H1 (cell line): ENCODE measurements around the gene CPEB3. TPM values are rescaled to one million over a fixed set of nuclear protein-coding genes. Genes with fewer than 3 reads are reported as not detected.

ENCODE experiments used
- CTCF ChIA-PET: fragments of 300-600 bp; sonication (Branson Sonifier 250); formaldehyde crosslinking; loops from one replicate; lab custom pipeline; 2021; ENCODE audit not compliant: partially characterized antibody; lab: Charles Lee
- POLR2A ChIA-PET: fragments of 300-600 bp; sonication (Branson Sonifier 250); formaldehyde crosslinking; loops from one replicate; lab custom pipeline; 2021; ENCODE audit warnings: inconsistent platforms; ENCODE audit not compliant: partially characterized antibody; lab: Charles Lee
- DNase-seq, 2 experiments: peaks; one replicate each; pipeline versions ENCODE4 v3.0.0 to v3.0.0-alpha.2; 2010 to 2022; ENCODE audit warnings: low spot score in 2 of 2, low read depth in 1 of 2, mixed read lengths in 1 of 2
- FAIRE-seq: peaks from 2 replicates; lab custom pipeline; 2011; peaks lifted over from hg19 to GRCh38; lab: Jason Lieb, UNC
- H2AFZ ChIP-seq: 2 replicates; pipeline ENCODE4 v1.8.1; 2012; ENCODE audit warnings: low read length, inconsistent platforms
- H2AK5ac ChIP-seq: 2 replicates; pipeline ENCODE4 v1.6.1; 2013; ENCODE audit warnings: low read depth, low read length
- H2BK120ac ChIP-seq: replicated peaks from 2 replicates; pipeline ENCODE3; 2013; ENCODE audit warnings: low read depth, low read length, inconsistent platforms
- H2BK12ac ChIP-seq: 2 replicates; pipeline ENCODE4 v1.6.1; 2013; ENCODE audit warnings: low read depth, low read length
- H2BK15ac ChIP-seq: 2 replicates; pipeline ENCODE4 v1.6.1; 2013; ENCODE audit warnings: low read length
- H2BK20ac ChIP-seq: 2 replicates; pipeline ENCODE4 v1.6.1; 2013; ENCODE audit warnings: low read length
- H2BK5ac ChIP-seq: 2 replicates; pipeline ENCODE4 v1.6.1; 2013; ENCODE audit warnings: low read depth, low read length
- H3K14ac ChIP-seq: 2 replicates; pipeline ENCODE4 v1.6.1; 2013; ENCODE audit warnings: inconsistent platforms; ENCODE audit not compliant: insufficient read length
- H3K18ac ChIP-seq: 2 replicates; pipeline ENCODE4 v1.6.1; 2013; ENCODE audit warnings: low read length; ENCODE audit errors: extremely low read depth
- H3K23ac ChIP-seq: 2 replicates; pipeline ENCODE4 v1.6.1; 2013; ENCODE audit warnings: inconsistent platforms; ENCODE audit not compliant: insufficient read length
- H3K23me2 ChIP-seq: 2 replicates; pipeline ENCODE4 v1.6.1; 2013; ENCODE audit warnings: low read depth, low read length
- H3K27ac ChIP-seq: 2 replicates; pipeline ENCODE4 v1.6.1; 2011; ENCODE audit warnings: low read depth, low read length, inconsistent platforms
- H3K27me3 ChIP-seq, 4 experiments: replicated peaks in 1 of 4; 1 replicate in 1 of 4; 2 replicates in 3 of 4; pipeline versions ENCODE4 v1.6.1 to v1.8.1; 2011 to 2013; ENCODE audit warnings: low read length in 3 of 4, mild to moderate bottlenecking in 3 of 4, inconsistent platforms in 2 of 4, mixed read lengths in 2 of 4, moderate library complexity in 1 of 4; ENCODE audit not compliant: control insufficient read depth in 3 of 4, insufficient read depth in 3 of 4; ENCODE audit errors: extremely low read depth in 1 of 4
- H3K36me3 ChIP-seq, 4 experiments: 2 replicates each; pipeline versions ENCODE4 v1.6.1 to v1.8.1; 2011 to 2013; ENCODE audit warnings: mild to moderate bottlenecking in 4 of 4, low read length in 3 of 4, moderate library complexity in 2 of 4, control low read depth in 1 of 4, inconsistent platforms in 1 of 4; ENCODE audit not compliant: insufficient read depth in 4 of 4, control insufficient read depth in 2 of 4
- H3K4ac ChIP-seq: replicated peaks from 2 replicates; pipeline ENCODE3; 2013; ENCODE audit warnings: low read length, low read depth, mixed read lengths, inconsistent platforms; ENCODE audit not compliant: insufficient read length
- H3K4me1 ChIP-seq, 4 experiments: replicated peaks in 1 of 4; 1 replicate in 1 of 4; 2 replicates in 3 of 4; pipeline versions ENCODE4 v1.6.1 to v1.8.1; 2011 to 2013; ENCODE audit warnings: low read length in 3 of 4, inconsistent platforms in 2 of 4, mixed read lengths in 1 of 4; ENCODE audit not compliant: insufficient read depth in 4 of 4, control insufficient read depth in 3 of 4
- H3K4me2 ChIP-seq, 2 experiments: 2 replicates each; pipeline versions ENCODE4 v1.6.1 to v1.8.1; 2011 to 2013; ENCODE audit warnings: low read depth in 2 of 2, low read length in 2 of 2, control low read depth in 1 of 2, inconsistent platforms in 1 of 2, mild to moderate bottlenecking in 1 of 2; ENCODE audit not compliant: insufficient read depth in 1 of 2
- H3K4me3 ChIP-seq, 4 experiments: fragments of 200-600, 300-600 bp in 1 of 4; sonication (generic), shearing (Covaris generic), sonication (Bioruptor Twin) in 1 of 4; 2 replicates each; pipeline versions ENCODE4 v1.5.1 to v1.8.1; 2011 to 2016; ENCODE audit warnings: low read length in 4 of 4, low read depth in 3 of 4, control low read depth in 2 of 4, inconsistent platforms in 2 of 4, mild to moderate bottlenecking in 2 of 4, mixed read lengths in 1 of 4, moderate library complexity in 1 of 4; ENCODE audit not compliant: insufficient read depth in 2 of 4; ENCODE audit errors: extremely low read depth in 1 of 4
- H3K56ac ChIP-seq: replicated peaks from 2 replicates; pipeline ENCODE3; 2013; ENCODE audit warnings: low read depth, mild to moderate bottlenecking, mixed read lengths, low read length, inconsistent platforms; ENCODE audit not compliant: insufficient read length
- H3K79me1 ChIP-seq: 2 replicates; pipeline ENCODE4 v1.6.1; 2013; ENCODE audit warnings: low read depth, low read length, control low read depth
- H3K79me2 ChIP-seq, 2 experiments: 2 replicates each; pipeline versions ENCODE4 v1.6.1 to v1.8.1; 2012 to 2013; ENCODE audit warnings: low read length in 2 of 2, mild to moderate bottlenecking in 2 of 2, inconsistent platforms in 1 of 2; ENCODE audit not compliant: insufficient read depth in 2 of 2, control insufficient read depth in 1 of 2
- H3K9ac ChIP-seq, 4 experiments: replicated peaks in 1 of 4; 1 replicate in 1 of 4; 2 replicates in 3 of 4; pipeline versions ENCODE4 v1.6.1 to v1.8.1; 2011 to 2013; ENCODE audit warnings: low read depth in 3 of 4, low read length in 3 of 4, control low read depth in 2 of 4, mild to moderate bottlenecking in 2 of 4, moderate library complexity in 2 of 4, inconsistent platforms in 1 of 4; ENCODE audit errors: extremely low read depth in 1 of 4
- H3K9me3 ChIP-seq, 2 experiments: 2 replicates each; pipeline versions ENCODE4 v1.6.1 to v1.8.1; 2012 to 2013; ENCODE audit warnings: mild to moderate bottlenecking in 2 of 2, moderate library complexity in 2 of 2, control low read depth in 1 of 2, inconsistent platforms in 1 of 2, low read depth in 1 of 2, low read length in 1 of 2, mixed read lengths in 1 of 2; ENCODE audit not compliant: insufficient read depth in 2 of 2
- H4K20me1 ChIP-seq, 2 experiments: replicated peaks in 1 of 2; 2 replicates each; pipeline versions ENCODE3 to v1.8.1; 2011 to 2013; ENCODE audit warnings: inconsistent platforms in 2 of 2, low read length in 2 of 2, mild to moderate bottlenecking in 1 of 2; ENCODE audit not compliant: insufficient read depth in 2 of 2, control insufficient read depth in 1 of 2
- H4K5ac ChIP-seq: 2 replicates; pipeline ENCODE4 v1.6.1; 2013; ENCODE audit warnings: low read length, low read depth, mixed read lengths, inconsistent platforms; ENCODE audit not compliant: insufficient read length
- H4K8ac ChIP-seq: 2 replicates; pipeline ENCODE4 v1.8.0; 2013; ENCODE audit warnings: mild to moderate bottlenecking, moderate library complexity, low read length, inconsistent platforms; ENCODE audit not compliant: insufficient read depth; ENCODE audit errors: extremely low read depth
- H4K91ac ChIP-seq: replicated peaks from 2 replicates; pipeline ENCODE3; 2013; ENCODE audit warnings: low read length, mixed read lengths, inconsistent platforms; ENCODE audit not compliant: insufficient read length
- ASH2L ChIP-seq: fragments of 200-600, 300-600 bp; sonication (generic); IDR thresholded peaks from one replicate; pipeline ENCODE4 v1.7.1; 2017; ENCODE audit warnings: low read length
- CHD2 ChIP-seq: IDR thresholded peaks from 2 replicates; pipeline ENCODE4 v1.6.1; 2012; ENCODE audit warnings: low read length, improper control_type of control experiment
- EP300 ChIP-seq, 2 experiments: IDR thresholded peaks; 1 replicate in 1 of 2; 2 replicates in 1 of 2; pipeline ENCODE4 v1.6.1; 2011 to 2012; ENCODE audit warnings: low read depth in 2 of 2, low read length in 2 of 2, mild to moderate bottlenecking in 2 of 2, borderline replicate concordance in 1 of 2, inconsistent platforms in 1 of 2, moderate library complexity in 1 of 2
- HDAC6 ChIP-seq: IDR thresholded peaks from one replicate; pipeline ENCODE4 v1.7.1; 2012; ENCODE audit warnings: low read depth, mild to moderate bottlenecking, inconsistent platforms, low read length, moderate library complexity
- JUND ChIP-seq: IDR thresholded peaks from 2 replicates; pipeline ENCODE4 v1.6.1; 2011; ENCODE audit warnings: mild to moderate bottlenecking, improper control_type of control experiment, low read length
- RAD21 ChIP-seq, 2 experiments: IDR thresholded peaks in 1 of 2; conservative IDR thresholded peaks in 1 of 2; 2 replicates each; pipeline ENCODE4 v1.6.1; 2011; ENCODE audit warnings: low read depth in 2 of 2, low read length in 2 of 2, improper control_type of control experiment in 1 of 2, inconsistent platforms in 1 of 2, mild to moderate bottlenecking in 1 of 2, moderate library complexity in 1 of 2
- SIN3A ChIP-seq, 2 experiments: IDR thresholded peaks in 1 of 2; conservative IDR thresholded peaks in 1 of 2; 2 replicates each; pipeline ENCODE4 v1.6.1; 2011 to 2012; ENCODE audit warnings: low read length in 2 of 2, improper control_type of control experiment in 1 of 2, low read depth in 1 of 2, mild to moderate bottlenecking in 1 of 2
- SP4 ChIP-seq: IDR thresholded peaks from 2 replicates; pipeline ENCODE4 v1.6.1; 2012; ENCODE audit warnings: low read length, inconsistent platforms
- TAF7 ChIP-seq: optimal IDR thresholded peaks from 2 replicates; pipeline ENCODE3; 2011; ENCODE audit warnings: low read depth, mild to moderate bottlenecking, inconsistent platforms, low read length, moderate library complexity, borderline replicate concordance
- TEAD4 ChIP-seq: IDR thresholded peaks from 2 replicates; pipeline ENCODE4 v1.6.1; 2012; ENCODE audit warnings: low read depth, low read length, inconsistent platforms, mixed read lengths
- WGBS, 2 experiments: shearing (Covaris generic) in 1 of 2; methylation state at CpG; one replicate each; pipeline versions ENCODE4 v1.1.6 to v1.1.7; 2013 to 2015; ENCODE audit warnings: low lambda C conversion rate in 2 of 2, mixed read lengths in 2 of 2, inconsistent platforms in 1 of 2, low coverage in 1 of 2, missing lambda C conversion rate in 1 of 2; ENCODE audit not compliant: insufficient replicate concordance in 2 of 2, insufficient coverage in 1 of 2, insufficient read length in 1 of 2; ENCODE audit errors: extremely low coverage in 1 of 2, missing lambda C conversion rate in 1 of 2; 5-methylcytosine and 5-hydroxymethylcytosine counted together
- polyA plus RNA-seq, 7 experiments: library from polyadenylated mRNA; depleted of rRNA in 3 of 7; stranded (reverse) in 5 of 7; unstranded in 2 of 7; fragments of >200 nt in 5 of 7; fragments of 200-250 nt in 2 of 7; gene quantifications; 1 replicate in 5 of 7; 2 replicates in 1 of 7; 4 replicates in 1 of 7; pipeline versions ENCODE4 v1.2.1 to v1.2.3, GENCODE V29; 2011 to 2013; ENCODE audit warnings: missing spikeins in 2 of 7, mixed read lengths in 2 of 7
- total RNA-seq: library from RNA; stranded (reverse); fragmentation: NEBNext Ultra II Directional; extraction: Animal tissue kit (Norgen Biotek cat#: 25700); gene quantifications from 2 replicates; pipeline ENCODE4 v1.2.1, GENCODE V29; 2021
- TF ChIP-seq, protein P1 (sequence below): IDR thresholded peaks from 2 replicates; pipeline ENCODE4 v1.6.1; 2011; ENCODE audit warnings: low read length, improper control_type of control experiment

CPEB3 gene
- total and polyA plus RNA-seq, 2 of the 8 experiments (the other 6 are each of a cell fraction or from before 2014, with no cell fraction given) = 0.39 to 1.7 TPM

GRCh38 chr10:92087750-92088395 is 203.0 kb downstream of the CPEB3 start:
- peak; percentile 38 to 74 for DNase-seq
- Histone ChIP-seq H3K9me3 (no peaks in the 10 kb centered on the region), H4K20me1 (no peaks in the 10 kb centered on the region), H3K23me2 (no peaks in the 10 kb centered on the region), H3K27me3 (no peaks in the 10 kb centered on the region), H3K36me3 (no peaks in the 10 kb centered on the region), H3K56ac (no peak overlapping the region), H3K27ac (no peak overlapping the region), H4K8ac (no peak overlapping the region), H4K5ac (no peak overlapping the region), H2BK20ac (no peak overlapping the region), H2AFZ (no peak overlapping the region), H2BK15ac (no peak overlapping the region), H3K23ac (no peak overlapping the region), H2BK120ac (no peak overlapping the region), H3K4me2 (0 out of 4 replicates have a peak overlapping the region, but pooled peaks of 1 of the 2 experiments have one; percentile 21), H2BK5ac (no peak overlapping the region), H3K79me2 (no peaks in the 10 kb centered on the region), H3K4me3 (no peak overlapping the region), H4K91ac (no peak overlapping the region), H3K14ac (no peak overlapping the region), H3K4ac (no peak overlapping the region), H3K4me1 (peaks cover 0 to 2% (median 0%) of the 10 kb centered on the region in 4 experiments; a peak in 1 of 7 replicates), H3K79me1 (no peaks in the 10 kb centered on the region), H3K18ac (no peak overlapping the region), H2BK12ac (no peak overlapping the region), H3K9ac (no peak overlapping the region), H2AK5ac (no peak overlapping the region)
- WGBS, 2 experiments = 16% methylated on average over 7 of the region's 7 CpGs; no CpG with 5 or more reads in 1 of the 2 experiments
- POLR2A ChIA-PET = interaction anchor here (0.6 to 2.1 kb wide), 3 partner anchors 105 to 274 kb away, joined by 3 to 7 read pairs (median 3); no protein-coding TSS in a partner anchor
- peak; percentile 100 for FAIRE-seq
- CTCF ChIA-PET = interaction anchor here (0.5 to 5.7 kb wide), 38 partner anchors 9 to 982 kb away, joined by 3 to 55 read pairs (median 3); partner anchors contain the start of genes CPEB3 and MARCHF5
- TF ChIP-seq SIN3A (conservative IDR thresholded peaks at IDR 0.05 in 1 of 2, IDR thresholded peaks at IDR 0.05 in 1 of 2; ENCODE audit: low read depth in 1 of 2, low read length in 2 of 2) (no peak), EP300 (IDR thresholded peaks at IDR 0.05; ENCODE audit: borderline replicate concordance in 1 of 2, low read depth in 2 of 2, low read length in 2 of 2) (no peak), JUND (no peak), SP4 (no peak), TEAD4 (peak; percentile 3; the same call in 1 of the 2 replicates), ASH2L (no peak), RAD21 (IDR thresholded peaks at IDR 0.05 in 1 of 2, conservative IDR thresholded peaks at IDR 0.05 in 1 of 2; ENCODE audit: low read depth in 2 of 2, low read length in 2 of 2) (peak; percentile 97 to 98), CHD2 (no peak), TAF7 (no peak), HDAC6 (no peak)
- TF ChIP-seq, protein P1, sequence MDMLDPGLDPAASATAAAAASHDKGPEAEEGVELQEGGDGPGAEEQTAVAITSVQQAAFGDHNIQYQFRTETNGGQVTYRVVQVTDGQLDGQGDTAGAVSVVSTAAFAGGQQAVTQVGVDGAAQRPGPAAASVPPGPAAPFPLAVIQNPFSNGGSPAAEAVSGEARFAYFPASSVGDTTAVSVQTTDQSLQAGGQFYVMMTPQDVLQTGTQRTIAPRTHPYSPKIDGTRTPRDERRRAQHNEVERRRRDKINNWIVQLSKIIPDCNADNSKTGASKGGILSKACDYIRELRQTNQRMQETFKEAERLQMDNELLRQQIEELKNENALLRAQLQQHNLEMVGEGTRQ = no peak
